GM12864 (cell line): ENCODE results near the gene DNAAF8.

Experiments
- DNase-seq: peaks from one replicate; pipeline ENCODE4 v3.0.0-alpha.2; 2011; ENCODE audit warnings: low read depth
- H3K4me3 ChIP-seq: 2 replicates; pipeline ENCODE4 v1.5.1; 2011; ENCODE audit warnings: mild to moderate bottlenecking, low read depth, low read length, control low read depth
- TF ChIP-seq, protein P1 (sequence below): IDR thresholded peaks from 2 replicates; pipeline ENCODE4 v1.5.1; 2011; ENCODE audit warnings: low read depth, mild to moderate bottlenecking, moderate library complexity, low read length, control low read depth, inconsistent platforms; ENCODE audit errors: missing control alignments

The DNAAF8 gene

DNA sequence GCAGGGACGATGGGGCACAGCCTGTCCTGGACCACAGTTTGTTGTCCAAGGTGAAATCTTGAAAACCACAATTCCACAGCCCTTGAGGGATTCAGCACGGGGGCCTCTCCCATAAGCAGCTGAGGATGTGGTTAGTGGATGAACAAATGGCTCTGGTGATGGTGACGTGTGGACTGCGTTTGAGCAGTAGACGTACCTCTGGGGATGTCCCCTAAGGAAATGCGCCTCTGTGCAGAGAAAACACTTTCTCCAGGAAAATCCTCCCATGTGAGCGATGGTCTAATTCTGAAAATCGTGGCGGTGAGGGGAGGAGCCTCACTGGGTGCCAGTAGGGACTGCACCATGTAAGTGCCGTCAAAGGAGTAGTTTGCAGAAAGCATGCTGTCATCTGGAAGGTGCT is 56.5 kb downstream of the DNAAF8 start:
- TF ChIP-seq, protein P1, sequence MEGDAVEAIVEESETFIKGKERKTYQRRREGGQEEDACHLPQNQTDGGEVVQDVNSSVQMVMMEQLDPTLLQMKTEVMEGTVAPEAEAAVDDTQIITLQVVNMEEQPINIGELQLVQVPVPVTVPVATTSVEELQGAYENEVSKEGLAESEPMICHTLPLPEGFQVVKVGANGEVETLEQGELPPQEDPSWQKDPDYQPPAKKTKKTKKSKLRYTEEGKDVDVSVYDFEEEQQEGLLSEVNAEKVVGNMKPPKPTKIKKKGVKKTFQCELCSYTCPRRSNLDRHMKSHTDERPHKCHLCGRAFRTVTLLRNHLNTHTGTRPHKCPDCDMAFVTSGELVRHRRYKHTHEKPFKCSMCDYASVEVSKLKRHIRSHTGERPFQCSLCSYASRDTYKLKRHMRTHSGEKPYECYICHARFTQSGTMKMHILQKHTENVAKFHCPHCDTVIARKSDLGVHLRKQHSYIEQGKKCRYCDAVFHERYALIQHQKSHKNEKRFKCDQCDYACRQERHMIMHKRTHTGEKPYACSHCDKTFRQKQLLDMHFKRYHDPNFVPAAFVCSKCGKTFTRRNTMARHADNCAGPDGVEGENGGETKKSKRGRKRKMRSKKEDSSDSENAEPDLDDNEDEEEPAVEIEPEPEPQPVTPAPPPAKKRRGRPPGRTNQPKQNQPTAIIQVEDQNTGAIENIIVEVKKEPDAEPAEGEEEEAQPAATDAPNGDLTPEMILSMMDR, result no peak
- no peak for DNase-seq
- H3K4me3 ChIP-seq, result no peak overlapping the region

DNA sequence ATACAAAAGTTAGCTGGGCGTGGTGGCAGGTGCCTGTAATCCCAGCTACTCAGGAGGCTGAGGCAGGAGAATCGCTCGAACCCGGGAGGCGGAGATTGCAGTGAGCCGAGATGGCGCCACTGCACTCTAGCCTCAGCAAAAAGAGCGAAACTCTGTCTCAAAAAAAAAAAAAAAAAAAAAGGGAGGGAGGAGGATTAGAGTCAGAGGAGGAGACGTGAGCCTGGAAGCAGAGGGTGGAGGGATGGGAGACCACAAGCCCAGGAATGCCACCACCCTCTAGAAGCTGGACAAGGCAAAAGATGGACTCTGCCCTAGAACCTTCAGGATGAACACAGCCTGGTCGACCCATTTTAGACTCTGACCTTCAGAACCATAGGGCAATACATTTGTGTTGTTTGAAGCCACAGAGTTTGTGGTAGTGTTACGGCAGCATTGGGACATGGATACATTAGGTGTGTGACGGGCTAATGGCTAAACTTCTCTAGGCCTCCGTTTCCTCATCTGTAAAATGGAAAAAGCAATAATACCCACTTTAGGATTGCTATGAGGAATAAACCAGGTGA is 58.7 kb downstream of the DNAAF8 start:
- no peak overlapping the region for H3K4me3 ChIP-seq
- DNase-seq, result no peak
- TF ChIP-seq, protein P1, result no peak

DNA sequence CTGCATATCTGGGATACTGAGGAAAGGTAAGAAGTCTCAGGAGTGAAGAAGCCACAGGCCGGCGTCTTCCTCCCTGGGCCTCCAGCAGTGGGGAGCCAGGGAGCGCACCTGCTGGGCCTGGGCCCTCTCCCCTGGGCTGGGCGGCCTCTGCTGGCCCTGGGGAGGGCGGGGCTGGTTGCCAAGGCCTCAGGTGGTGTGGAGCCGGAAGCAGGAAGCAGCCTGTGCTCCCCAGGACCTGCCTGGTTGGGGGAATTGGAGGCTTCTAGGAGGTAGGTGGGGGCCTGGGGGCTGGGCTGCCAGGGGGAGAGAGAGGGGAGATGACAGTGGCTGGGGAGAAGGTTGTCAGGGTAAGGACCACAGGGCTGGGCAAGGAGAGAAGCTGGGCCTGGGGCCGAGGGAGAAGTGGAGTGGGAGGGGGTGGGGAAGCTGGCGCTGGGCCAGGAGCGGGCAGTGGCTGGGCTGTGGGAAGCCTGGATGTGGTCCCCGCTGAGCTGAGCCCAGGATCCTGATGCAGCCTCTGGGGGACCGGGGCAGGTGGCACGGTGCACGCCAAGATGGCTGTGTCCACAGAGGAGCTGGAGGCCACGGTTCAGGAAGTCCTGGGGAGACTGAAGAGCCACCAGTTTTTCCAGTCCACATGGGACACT is 61.0 kb downstream of the DNAAF8 start, which contains the start of gene SMIM22:
Gene SMIM22, plus strand, starts transcription at position 189 of the 647 bp plus-strand sequence. Its CDS starts 366 bp downstream, at position 555.
- TF ChIP-seq, protein P1, result no peak
- no peak within 1 kb of the TSS for H3K4me3 ChIP-seq
- DNase-seq, result no peak

DNA sequence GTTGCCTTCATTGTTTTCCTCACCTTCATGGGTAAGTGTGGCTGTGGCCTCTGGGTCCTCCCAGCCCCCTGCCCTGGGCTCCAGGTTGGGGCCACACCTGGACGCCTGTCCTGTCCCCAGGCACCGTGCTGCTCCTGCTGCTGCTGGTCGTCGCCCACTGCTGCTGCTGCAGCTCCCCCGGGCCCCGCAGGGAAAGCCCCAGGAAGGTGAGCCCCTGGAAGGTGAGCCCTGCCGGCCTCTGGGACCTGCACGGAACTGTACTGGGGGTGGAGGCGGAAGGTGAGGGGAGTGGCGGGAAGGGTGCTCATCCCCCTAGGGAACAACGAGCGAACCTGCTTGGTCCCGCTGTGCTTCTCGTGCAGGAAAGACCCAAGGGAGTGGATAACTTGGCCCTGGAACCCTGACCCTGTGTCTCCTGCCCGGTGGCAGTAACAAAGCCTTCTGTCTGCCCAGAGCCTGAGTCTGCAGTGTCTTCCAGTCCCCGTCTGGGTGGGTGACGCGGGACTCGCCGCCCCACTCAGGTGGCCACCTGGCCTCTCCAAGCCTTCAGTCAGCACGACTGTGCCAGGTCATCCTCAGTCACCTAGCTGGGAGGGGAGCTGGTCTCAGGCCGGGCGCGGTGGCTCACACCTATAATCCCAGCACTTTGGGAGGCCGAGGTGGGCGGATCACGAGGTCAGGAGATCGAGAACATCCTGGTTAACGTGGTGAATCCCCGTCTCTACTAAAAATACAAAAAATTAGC is 61.7 kb downstream of the DNAAF8 start:
- no peak overlapping the region for H3K4me3 ChIP-seq
- DNase-seq, result no peak
- TF ChIP-seq, protein P1, result no peak

DNA sequence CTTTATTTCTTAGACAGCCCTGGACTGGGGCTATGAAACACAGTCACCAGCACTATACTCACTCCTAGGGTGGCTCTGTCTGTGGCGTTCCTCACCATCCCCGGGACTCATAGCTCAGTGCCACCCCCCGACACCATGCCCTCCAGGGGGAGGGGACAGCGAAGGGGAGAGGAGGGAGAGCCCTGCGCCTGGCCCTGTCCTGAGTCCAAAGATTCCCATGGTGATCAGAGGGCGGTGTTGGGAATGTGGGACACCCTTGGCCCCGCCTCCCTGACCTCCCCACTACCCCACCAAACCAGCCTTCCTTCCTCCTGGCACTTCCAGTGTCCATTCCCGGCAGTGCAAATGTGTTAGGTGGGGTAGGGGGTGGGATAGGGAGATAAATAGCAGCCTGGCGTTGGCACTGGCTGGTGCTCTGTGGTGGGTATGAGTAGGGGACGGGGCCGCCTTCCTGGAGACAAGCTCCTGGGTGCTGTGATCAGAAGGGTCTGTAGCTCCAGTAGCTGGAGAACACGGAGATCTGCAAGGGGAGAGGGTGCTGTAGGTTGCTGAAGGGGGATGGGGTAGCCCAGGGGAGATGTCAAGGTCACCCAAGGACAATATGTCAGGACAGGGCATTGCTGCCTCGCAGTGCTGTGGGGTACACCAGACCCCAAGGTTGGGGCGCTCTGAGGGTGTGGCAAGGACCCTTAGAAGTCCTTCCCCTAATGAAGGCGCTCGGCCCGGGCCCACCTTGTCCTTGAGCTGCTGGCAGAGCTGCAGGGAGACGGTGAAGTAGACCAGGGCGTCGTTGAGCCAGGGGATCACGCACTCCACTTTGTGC is 62.9 kb downstream of the DNAAF8 start:
- no peak overlapping the region for H3K4me3 ChIP-seq
- no peak for DNase-seq
- TF ChIP-seq, protein P1, result no peak

DNA sequence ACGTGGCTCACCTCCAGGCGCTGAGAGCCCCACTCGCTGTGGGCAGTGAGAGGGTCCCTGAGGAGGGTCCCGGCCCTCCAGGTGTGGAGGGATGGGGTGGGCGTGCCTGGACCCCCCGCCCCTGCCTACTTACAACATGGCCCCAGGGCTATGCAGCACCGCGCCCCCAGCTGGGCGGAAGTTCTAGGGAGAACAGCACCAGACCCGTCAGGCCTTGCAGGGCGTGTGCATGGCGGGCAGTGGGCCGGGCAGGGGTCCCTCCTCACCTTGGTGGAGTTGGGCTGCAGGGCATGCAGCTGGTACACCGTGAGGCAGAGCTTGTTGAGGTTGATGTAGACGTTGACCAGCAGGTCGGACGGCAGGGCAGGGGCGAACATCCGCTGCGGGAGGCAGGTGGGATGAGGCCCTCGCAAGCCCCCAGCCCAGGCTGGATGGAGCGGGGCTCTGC is 63.5 kb downstream of the DNAAF8 start:
- DNase-seq, result no peak
- TF ChIP-seq, protein P1, result no peak
- no peak overlapping the region for H3K4me3 ChIP-seq
